SKM-1 (cell line): ENCODE data around the gene CDC42EP1.
A peak's percentile ranks its signal among the peaks of the same experiment; 100 is the strongest.

ENCODE experiments used
- DNase-seq: peaks from one replicate; lab custom pipeline; 2025; ENCODE audit not compliant: unreplicated experiment; lab: John Stamatoyannopoulos, UW

CDC42EP1 gene

GRCh38 chr22:37559521-37559900 is 769 bp upstream of the CDC42EP1 start:
- no peak for DNase-seq

GRCh38 chr22:37560608-37561211 is 430 bp downstream of the CDC42EP1 start:
- DNase-seq: no peak

GRCh38 chr22:37561212-37562048 is 1.1 kb downstream of the CDC42EP1 start:
- peak; percentile 45 for DNase-seq

GRCh38 chr22:37562049-37562875 is 2.0 kb downstream of the CDC42EP1 start:
- DNase-seq: no peak

GRCh38 chr22:37563153-37564081 is 3.1 kb downstream of the CDC42EP1 start:
- DNase-seq: no peak

- DNase-seq: no peak
Observed at GRCh38 chr22:37564111-37564711, 3.9 kb downstream of the CDC42EP1 start.

- no peak for DNase-seq
Observed at GRCh38 chr22:37565830-37566229, 5.5 kb downstream of the CDC42EP1 start.

GRCh38 chr22:37566329-37566837 is 6.1 kb downstream of the CDC42EP1 start:
- no peak for DNase-seq

- DNase-seq: peak; percentile 42
Observed at GRCh38 chr22:37566903-37567798, 6.9 kb downstream of the CDC42EP1 start.

- no peak for DNase-seq
Observed at GRCh38 chr22:37568012-37568411, 7.7 kb downstream of the CDC42EP1 start.

- no peak for DNase-seq
Observed at GRCh38 chr22:37568448-37569008, 8.2 kb downstream of the CDC42EP1 start.

GRCh38 chr22:37569009-37569920 is 9.0 kb downstream of the CDC42EP1 start:
- no peak for DNase-seq

- DNase-seq: no peak
Observed at GRCh38 chr22:37569921-37570660, 9.8 kb downstream of the CDC42EP1 start.

- no peak for DNase-seq
Observed at GRCh38 chr22:37570661-37570976, 10.3 kb downstream of the CDC42EP1 start.

- DNase-seq: no peak
Observed at GRCh38 chr22:37571258-37571991, 11.1 kb downstream of the CDC42EP1 start.

- DNase-seq: no peak
Observed at GRCh38 chr22:37571992-37572373, 11.7 kb downstream of the CDC42EP1 start.
